Placental epithelial cell (primary cell): Measurements from ENCODE around the gene DSPP. TPM values are rescaled to one million over a fixed set of nuclear protein-coding genes. Genes with fewer than 3 reads are reported as not detected.

ENCODE experiments used
- total RNA-seq: library from RNA; depleted of rRNA; stranded (reverse); fragments of >200 nt; gene quantifications from 2 replicates; pipeline ENCODE4 v1.2.3, GENCODE V29; 2012

The DSPP gene
- total RNA-seq, result not detected in 2 replicates

DNA sequence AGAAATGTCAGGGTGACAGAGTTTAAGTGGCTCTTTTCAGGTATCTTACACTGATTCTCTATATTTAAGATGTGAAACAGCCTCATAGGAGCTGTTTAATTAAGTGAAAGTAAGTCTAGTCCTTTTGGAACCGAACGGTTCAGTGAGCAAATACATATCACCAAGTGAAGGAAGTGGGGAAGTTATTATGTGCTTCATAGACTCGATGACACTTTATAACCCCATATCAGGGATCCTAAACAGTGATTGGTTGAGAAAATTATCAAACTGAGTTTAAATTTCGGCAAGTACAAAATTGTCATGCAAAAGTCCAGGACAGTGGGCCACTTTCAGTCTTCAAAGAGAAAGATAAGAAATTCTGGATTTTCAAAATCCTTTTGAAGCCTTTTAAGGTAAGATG is at the start of gene DSPP:
DSPP (plus strand) TSS at position 301 of the 400 bp plus-strand sequence. CDS start 2,380 bp downstream, outside the sequence.

DNA sequence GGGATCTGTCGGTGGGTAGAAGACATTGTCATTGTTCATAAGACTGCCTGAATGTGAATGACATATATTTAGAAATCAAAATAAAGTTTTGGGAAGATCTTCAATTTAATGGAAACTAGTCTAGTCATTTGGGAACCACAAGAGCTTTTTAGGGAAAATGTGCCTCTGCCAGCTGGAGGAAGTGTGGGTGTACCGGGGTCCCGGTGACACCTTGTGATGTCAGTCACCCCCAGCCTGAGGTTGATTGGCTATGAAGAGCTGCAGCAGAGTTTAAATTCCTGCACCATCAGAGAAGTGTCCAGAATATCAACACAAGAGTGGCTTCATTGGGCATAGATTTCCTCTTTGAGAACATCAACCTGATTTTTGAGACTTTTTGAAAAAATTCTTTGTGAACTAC is 41.7 kb downstream of the DSPP start, which contains the start of gene DMP1:
DMP1 (plus strand) TSS at position 301 of the 400 bp plus-strand sequence. CDS start 6,213 bp downstream, outside the sequence.

Other genes starting within 250 kb of the DSPP start
- gene HSD17B11, start 217.3 kb upstream of the DSPP start, total RNA-seq, result 21.0 and 27.1 TPM in 2 replicates
- gene NUDT9, start 186.0 kb upstream of the DSPP start, total RNA-seq, result 6.9 and 7.5 TPM in 2 replicates
- not detected in 2 replicates for gene SPARCL1, start 79.2 kb upstream of the DSPP start, total RNA-seq
- not detected in 2 replicates for gene DMP1, start 41.8 kb downstream of the DSPP start, total RNA-seq
- not detected in 2 replicates for gene IBSP, start 191.0 kb downstream of the DSPP start, total RNA-seq
- gene MEPE, start 224.4 kb downstream of the DSPP start, total RNA-seq, result not detected in 2 replicates